ENCODE measurements around the gene KIAA1217. TPM values are rescaled to one million over a fixed set of nuclear protein-coding genes. Genes with fewer than 3 reads are reported as not detected.

The KIAA1217 gene
- total and polyA plus RNA-seq, 3 experiments from 2014 or later: 0.20 TPM; not detected in 2

DNA sequence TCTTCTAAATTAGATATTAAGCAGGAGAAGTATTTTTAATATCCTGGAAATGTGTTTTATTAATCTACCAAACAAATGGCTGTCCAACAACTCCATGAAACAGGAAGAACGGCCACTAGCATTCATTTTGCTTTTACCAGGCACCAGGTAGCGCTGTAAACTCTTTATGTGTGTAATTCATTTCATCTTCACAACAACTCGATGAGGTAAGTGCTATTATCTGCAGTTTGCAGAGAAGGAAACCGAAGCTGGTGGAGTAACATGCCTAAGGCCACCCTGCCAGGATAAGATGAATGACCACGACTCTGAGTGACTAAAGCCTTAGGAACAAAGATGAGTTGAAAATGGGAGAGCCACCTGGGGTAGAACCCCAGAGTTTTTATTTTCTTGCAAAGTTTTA lies 101.2 kb downstream of the KIAA1217 start:
- Mint-ChIP-seq H3K27ac (no peak overlapping the region), H3K4me3 (no peak overlapping the region), H3K27me3 (no peaks in the 10 kb centered on the region), H3K9me3 (peaks cover 0 to 8% (median 0%) of the 10 kb centered on the region in 5 donors), H3K36me3 (no peaks in the 10 kb centered on the region), H3K4me1 (no peaks in the 10 kb centered on the region)
- ChIA-PET POLR2A (no interaction called here), CTCF (no interaction called here)
- DNase-seq: no peak
- Histone ChIP-seq H3K36me3 (ENCODE audit: insufficient read depth, low read length) (no peaks in the 10 kb centered on the region), H3K4me1 (ENCODE audit: insufficient read depth, low read length) (no peaks in the 10 kb centered on the region), H3K27me3 (ENCODE audit: insufficient read depth, low read length, poor library complexity, severe bottlenecking) (no peaks in the 10 kb centered on the region), H3K27ac (ENCODE audit: low read depth, low read length) (no peak overlapping the region), H3K9me3 (ENCODE audit: low read length) (no peaks in the 10 kb centered on the region), H3K4me3 (ENCODE audit: low read length) (no peak overlapping the region)

DNA sequence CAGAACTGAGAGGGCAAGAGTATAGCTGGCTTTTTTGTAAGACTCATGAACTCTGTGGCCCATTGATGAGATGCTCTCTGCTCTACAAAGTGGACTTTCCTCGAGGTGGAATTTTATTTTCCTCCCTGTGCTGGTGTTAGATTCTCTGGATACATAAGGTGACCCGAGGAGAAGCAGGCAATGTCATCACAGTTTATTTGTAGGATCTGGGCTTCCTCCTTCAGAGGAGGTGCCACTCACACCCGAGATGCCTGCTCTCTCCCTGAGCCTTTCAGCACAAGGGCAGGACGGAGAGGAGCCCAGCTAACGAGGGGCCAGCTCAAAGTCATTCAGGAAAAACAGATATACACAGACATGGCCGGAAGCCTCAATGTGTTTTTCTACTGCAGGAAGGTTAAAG lies 103.0 kb downstream of the KIAA1217 start:
- no peak overlapping the region for H3K27ac ChIP-seq (ENCODE audit: low read depth, low read length)
- H3K4me3 ChIP-seq (ENCODE audit: low read length): no peak overlapping the region
- CTCF ChIA-PET: no interaction called here
- no peaks in the 10 kb centered on the region for H3K4me1 ChIP-seq (ENCODE audit: insufficient read depth, low read length)
- no peaks in the 10 kb centered on the region for H3K36me3 ChIP-seq (ENCODE audit: insufficient read depth, low read length)
- DNase-seq: no peak
- H3K36me3 Mint-ChIP-seq: no peaks in the 10 kb centered on the region
- no peak overlapping the region for H3K4me3 Mint-ChIP-seq
- no peaks in the 10 kb centered on the region for H3K4me1 Mint-ChIP-seq
- no peaks in the 10 kb centered on the region for H3K9me3 ChIP-seq (ENCODE audit: low read length)
- H3K27me3 ChIP-seq (ENCODE audit: insufficient read depth, low read length, poor library complexity, severe bottlenecking): no peaks in the 10 kb centered on the region
- H3K27me3 Mint-ChIP-seq: no peaks in the 10 kb centered on the region
- H3K9me3 Mint-ChIP-seq: peaks cover 0 to 8% (median 0%) of the 10 kb centered on the region in 5 donors
- POLR2A ChIA-PET: no interaction called here
- H3K27ac Mint-ChIP-seq: no peak overlapping the region

DNA sequence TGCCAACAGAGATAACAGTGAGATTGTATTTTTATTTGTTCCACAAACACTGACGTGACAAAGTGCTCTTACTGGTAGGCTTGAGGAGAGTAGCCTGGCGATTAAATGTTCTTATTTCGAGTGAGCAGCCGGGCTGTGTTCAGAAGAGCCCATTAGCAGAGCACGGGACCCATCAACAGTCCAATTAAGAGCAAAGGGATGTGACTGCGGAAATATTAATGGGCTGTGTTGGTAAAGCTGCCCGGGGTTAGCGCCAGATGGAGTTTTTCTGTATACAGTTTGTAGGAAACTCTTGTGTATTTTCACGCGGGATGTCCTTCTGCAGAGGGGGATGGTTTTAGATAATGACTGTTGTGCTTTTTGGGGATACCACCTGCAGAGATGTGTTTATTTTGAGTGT lies 104.3 kb downstream of the KIAA1217 start:
- H3K27me3 ChIP-seq (ENCODE audit: insufficient read depth, low read length, poor library complexity, severe bottlenecking): no peaks in the 10 kb centered on the region
- no peak overlapping the region for H3K4me3 ChIP-seq (ENCODE audit: low read length)
- Mint-ChIP-seq H3K4me1 (no peaks in the 10 kb centered on the region), H3K27ac (no peak overlapping the region), H3K36me3 (no peaks in the 10 kb centered on the region), H3K27me3 (no peaks in the 10 kb centered on the region), H3K9me3 (peaks cover 0 to 8% (median 0%) of the 10 kb centered on the region in 5 donors), H3K4me3 (no peak overlapping the region)
- no peak overlapping the region for H3K27ac ChIP-seq (ENCODE audit: low read depth, low read length)
- no peak for DNase-seq
- no peaks in the 10 kb centered on the region for H3K36me3 ChIP-seq (ENCODE audit: insufficient read depth, low read length)
- POLR2A ChIA-PET: no interaction called here
- H3K4me1 ChIP-seq (ENCODE audit: insufficient read depth, low read length): no peaks in the 10 kb centered on the region
- H3K9me3 ChIP-seq (ENCODE audit: low read length): no peaks in the 10 kb centered on the region
- CTCF ChIA-PET: no interaction called here

DNA sequence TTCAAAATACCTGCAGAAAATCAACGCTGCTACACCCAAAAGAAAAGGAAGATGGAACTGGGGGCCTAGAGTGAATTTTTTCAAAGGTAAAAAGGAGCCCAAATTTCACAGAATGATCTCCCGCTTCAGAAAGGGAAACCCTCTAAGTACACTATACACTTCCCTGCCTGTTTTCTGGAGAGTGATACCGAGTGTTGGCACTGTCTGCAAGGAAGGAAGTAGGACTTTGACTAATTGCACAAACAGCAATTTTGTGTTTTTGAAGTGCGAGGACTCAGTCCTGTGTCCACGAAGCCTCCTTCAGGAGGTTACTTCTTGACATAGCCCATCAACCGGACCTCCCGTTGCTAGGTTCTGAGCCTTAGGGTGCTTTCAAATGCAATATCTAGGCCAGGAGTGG lies 106.3 kb downstream of the KIAA1217 start:
- H3K9me3 ChIP-seq (ENCODE audit: low read length): no peaks in the 10 kb centered on the region
- no peaks in the 10 kb centered on the region for H3K36me3 Mint-ChIP-seq
- no peak overlapping the region for H3K27ac Mint-ChIP-seq
- no peaks in the 10 kb centered on the region for H3K4me1 Mint-ChIP-seq
- ChIA-PET CTCF (no interaction called here), POLR2A (no interaction called here)
- H3K4me3 ChIP-seq (ENCODE audit: low read length): no peak overlapping the region
- DNase-seq: no peak
- H3K36me3 ChIP-seq (ENCODE audit: insufficient read depth, low read length): no peaks in the 10 kb centered on the region
- H3K4me3 Mint-ChIP-seq: no peak overlapping the region
- no peak overlapping the region for H3K27ac ChIP-seq (ENCODE audit: low read depth, low read length)
- H3K4me1 ChIP-seq (ENCODE audit: insufficient read depth, low read length): no peaks in the 10 kb centered on the region
- peaks cover 0 to 4% (median 0%) of the 10 kb centered on the region in 5 donors for H3K9me3 Mint-ChIP-seq
- H3K27me3 ChIP-seq (ENCODE audit: insufficient read depth, low read length, poor library complexity, severe bottlenecking): no peaks in the 10 kb centered on the region
- H3K27me3 Mint-ChIP-seq: no peaks in the 10 kb centered on the region

DNA sequence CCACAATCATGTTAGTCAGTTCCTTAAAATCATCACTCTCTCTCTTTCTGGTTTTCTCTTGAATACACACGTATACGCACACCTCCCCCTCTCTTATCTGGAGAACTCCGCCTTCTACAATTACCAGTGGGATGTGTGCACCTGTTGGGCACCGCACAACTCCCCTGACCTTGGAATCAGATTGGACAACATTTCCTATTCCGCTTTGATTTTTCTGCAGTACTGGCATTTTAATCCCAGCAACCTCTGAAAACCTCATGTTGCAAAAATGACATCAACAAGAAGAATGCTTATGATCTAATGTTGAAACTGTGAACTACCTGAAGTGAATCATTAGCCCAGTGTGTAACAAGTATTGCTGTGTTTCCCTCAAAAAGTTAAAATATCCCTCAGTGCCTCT lies 109.6 kb downstream of the KIAA1217 start:
- no peaks in the 10 kb centered on the region for H3K27me3 Mint-ChIP-seq
- H3K4me1 ChIP-seq (ENCODE audit: insufficient read depth, low read length): no peaks in the 10 kb centered on the region
- CTCF ChIA-PET: no interaction called here
- H3K36me3 ChIP-seq (ENCODE audit: insufficient read depth, low read length): no peaks in the 10 kb centered on the region
- H3K27ac ChIP-seq (ENCODE audit: low read depth, low read length): no peak overlapping the region
- no peak overlapping the region for H3K4me3 ChIP-seq (ENCODE audit: low read length)
- no peak overlapping the region for H3K27ac Mint-ChIP-seq
- POLR2A ChIA-PET: no interaction called here
- no peak for DNase-seq
- H3K9me3 ChIP-seq (ENCODE audit: low read length): no peaks in the 10 kb centered on the region
- H3K9me3 Mint-ChIP-seq: peaks cover 0 to 4% (median 0%) of the 10 kb centered on the region in 5 donors
- no peak overlapping the region for H3K4me3 Mint-ChIP-seq
- H3K27me3 ChIP-seq (ENCODE audit: insufficient read depth, low read length, poor library complexity, severe bottlenecking): no peaks in the 10 kb centered on the region
- H3K36me3 Mint-ChIP-seq: no peaks in the 10 kb centered on the region
- H3K4me1 Mint-ChIP-seq: no peaks in the 10 kb centered on the region

DNA sequence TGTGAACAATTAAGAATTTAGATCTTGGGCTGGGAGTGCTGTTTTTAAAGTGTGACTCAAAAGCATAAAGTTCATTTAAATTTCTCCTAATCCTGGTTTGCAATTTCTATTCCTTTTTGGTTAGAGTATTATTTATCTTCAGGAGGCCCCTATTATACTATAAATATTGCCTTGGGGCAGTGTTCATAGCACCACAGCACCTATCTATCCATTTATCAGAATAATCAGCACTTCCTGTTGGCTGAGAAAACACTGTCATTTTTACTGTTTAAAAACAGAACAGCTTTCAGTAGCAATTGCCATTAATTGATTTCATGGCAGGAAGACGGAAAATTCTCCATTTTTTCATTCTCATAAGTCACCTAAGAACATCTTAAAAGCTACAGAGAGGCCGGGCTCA lies 111.4 kb downstream of the KIAA1217 start:
- peaks cover 0 to 2% (median 0%) of the 10 kb centered on the region in 5 donors for H3K9me3 Mint-ChIP-seq
- CTCF ChIA-PET: no interaction called here
- H3K27ac ChIP-seq (ENCODE audit: low read depth, low read length): no peak overlapping the region
- POLR2A ChIA-PET: no interaction called here
- no peak for DNase-seq
- no peaks in the 10 kb centered on the region for H3K9me3 ChIP-seq (ENCODE audit: low read length)
- H3K36me3 Mint-ChIP-seq: no peaks in the 10 kb centered on the region
- no peaks in the 10 kb centered on the region for H3K27me3 ChIP-seq (ENCODE audit: insufficient read depth, low read length, poor library complexity, severe bottlenecking)
- no peaks in the 10 kb centered on the region for H3K4me1 Mint-ChIP-seq
- H3K4me1 ChIP-seq (ENCODE audit: insufficient read depth, low read length): no peaks in the 10 kb centered on the region
- H3K4me3 Mint-ChIP-seq: no peak overlapping the region
- no peaks in the 10 kb centered on the region for H3K27me3 Mint-ChIP-seq
- no peak overlapping the region for H3K4me3 ChIP-seq (ENCODE audit: low read length)
- H3K27ac Mint-ChIP-seq: no peak overlapping the region
- no peaks in the 10 kb centered on the region for H3K36me3 ChIP-seq (ENCODE audit: insufficient read depth, low read length)

DNA sequence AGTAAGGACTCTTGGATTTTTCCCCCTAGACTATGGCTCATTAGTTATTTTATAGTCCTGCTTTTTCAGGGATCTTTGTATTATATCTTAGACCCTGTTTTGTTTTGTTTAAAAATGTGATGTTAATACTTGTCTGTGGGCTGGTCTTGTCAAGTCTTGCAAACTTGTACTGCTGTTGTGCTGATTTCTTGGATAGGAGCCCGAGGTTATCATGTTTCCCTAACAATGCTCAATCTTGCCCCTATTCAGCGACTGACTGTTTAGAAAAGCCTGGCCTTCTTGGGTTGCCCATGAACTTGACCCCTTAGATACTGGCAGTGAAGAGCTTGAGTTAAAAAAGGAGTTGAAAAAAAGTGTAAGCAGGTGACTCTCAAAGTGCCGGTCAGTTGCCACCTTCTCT lies 115.7 kb downstream of the KIAA1217 start:
- POLR2A ChIA-PET: no interaction called here
- peaks cover 5% of the 10 kb centered on the region for H3K9me3 ChIP-seq (ENCODE audit: low read length)
- no peak overlapping the region for H3K4me3 ChIP-seq (ENCODE audit: low read length)
- H3K4me3 Mint-ChIP-seq: no peak overlapping the region
- no peak overlapping the region for H3K27ac ChIP-seq (ENCODE audit: low read depth, low read length)
- H3K4me1 ChIP-seq (ENCODE audit: insufficient read depth, low read length): no peaks in the 10 kb centered on the region
- H3K27ac Mint-ChIP-seq: peak overlapping the region in 1 of 8 donors; percentile 32
- H3K27me3 Mint-ChIP-seq: no peaks in the 10 kb centered on the region
- CTCF ChIA-PET: no interaction called here
- H3K4me1 Mint-ChIP-seq: no peaks in the 10 kb centered on the region
- no peaks in the 10 kb centered on the region for H3K36me3 Mint-ChIP-seq
- DNase-seq: no peak
- H3K36me3 ChIP-seq (ENCODE audit: insufficient read depth, low read length): no peaks in the 10 kb centered on the region
- no peaks in the 10 kb centered on the region for H3K27me3 ChIP-seq (ENCODE audit: insufficient read depth, low read length, poor library complexity, severe bottlenecking)
- peaks cover 0 to 12% (median 6%) of the 10 kb centered on the region in 5 donors for H3K9me3 Mint-ChIP-seq

DNA sequence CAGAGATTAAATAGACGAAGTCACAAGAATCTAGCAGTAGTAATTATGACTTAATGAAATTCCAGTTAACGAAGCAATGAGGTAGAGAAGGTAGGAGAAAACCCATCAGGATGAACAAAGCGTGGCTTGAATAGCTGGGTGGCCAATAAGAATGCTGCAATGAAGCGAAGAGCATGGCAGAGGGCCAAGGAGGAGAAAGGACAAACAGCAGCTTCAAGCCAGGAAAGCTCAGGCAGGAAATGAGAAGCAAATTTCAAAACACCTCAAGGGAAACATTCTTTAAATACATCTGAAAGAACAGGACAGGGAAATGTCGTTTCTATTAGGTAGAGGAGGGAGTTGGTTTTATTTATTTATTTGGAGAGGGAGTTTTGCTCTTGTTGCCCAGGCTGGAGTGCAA lies 122.5 kb downstream of the KIAA1217 start:
- Mint-ChIP-seq H3K27ac (no peak overlapping the region), H3K27me3 (no peaks in the 10 kb centered on the region), H3K4me1 (no peaks in the 10 kb centered on the region), H3K4me3 (no peak overlapping the region), H3K36me3 (no peaks in the 10 kb centered on the region), H3K9me3 (peaks cover 0 to 13% (median 7%) of the 10 kb centered on the region in 5 donors)
- no peaks in the 10 kb centered on the region for H3K36me3 ChIP-seq (ENCODE audit: insufficient read depth, low read length)
- H3K27ac ChIP-seq (ENCODE audit: low read depth, low read length): no peak overlapping the region
- DNase-seq: no peak
- H3K27me3 ChIP-seq (ENCODE audit: insufficient read depth, low read length, poor library complexity, severe bottlenecking): no peaks in the 10 kb centered on the region
- H3K4me3 ChIP-seq (ENCODE audit: low read length): no peak overlapping the region
- ChIA-PET POLR2A (interaction anchor here (0.6 kb wide), 1 partner anchor 99 kb away, joined by 5 read pairs; no protein-coding TSS in a partner anchor), CTCF (no interaction called here)
- no peaks in the 10 kb centered on the region for H3K4me1 ChIP-seq (ENCODE audit: insufficient read depth, low read length)
- H3K9me3 ChIP-seq (ENCODE audit: low read length): peaks cover 5% of the 10 kb centered on the region

DNA sequence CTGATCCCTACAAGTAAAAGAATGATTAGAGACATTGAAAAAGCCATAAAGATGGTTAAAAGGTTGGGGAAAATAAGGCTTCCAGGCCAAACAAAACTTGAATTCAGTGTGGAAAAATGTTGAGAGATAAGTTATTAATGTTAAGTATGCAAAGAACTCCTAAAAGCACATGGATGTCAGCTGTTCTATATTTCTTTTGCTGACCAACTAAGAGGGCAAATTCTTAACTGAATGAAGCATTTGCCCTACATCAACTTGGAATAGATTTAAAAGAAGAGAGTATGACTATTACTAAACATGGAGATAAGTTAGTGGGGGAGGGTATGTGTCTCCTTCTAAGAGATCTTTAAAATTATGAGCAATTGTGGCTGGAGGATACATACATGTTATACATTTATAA lies 124.8 kb downstream of the KIAA1217 start:
- Mint-ChIP-seq H3K4me1 (no peaks in the 10 kb centered on the region), H3K27ac (no peak overlapping the region), H3K4me3 (no peak overlapping the region), H3K9me3 (peaks cover 0 to 5% (median 3%) of the 10 kb centered on the region in 5 donors), H3K27me3 (no peaks in the 10 kb centered on the region), H3K36me3 (no peaks in the 10 kb centered on the region)
- CTCF ChIA-PET: no interaction called here
- Histone ChIP-seq H3K27me3 (ENCODE audit: insufficient read depth, low read length, poor library complexity, severe bottlenecking) (no peaks in the 10 kb centered on the region), H3K27ac (ENCODE audit: low read depth, low read length) (no peak overlapping the region), H3K36me3 (ENCODE audit: insufficient read depth, low read length) (no peaks in the 10 kb centered on the region), H3K9me3 (ENCODE audit: low read length) (no peaks in the 10 kb centered on the region), H3K4me1 (ENCODE audit: insufficient read depth, low read length) (no peaks in the 10 kb centered on the region), H3K4me3 (ENCODE audit: low read length) (no peak overlapping the region)
- POLR2A ChIA-PET: no interaction called here
- DNase-seq: no peak
